Mucosa of descending colon (tissue), 3 donors: ENCODE data around the gene SERPINA3. TPM values are rescaled to one million over a fixed set of nuclear protein-coding genes. Genes with fewer than 3 reads are reported as not detected.

Experiments used
- ATAC-seq: fragments of 200-7000 bp; cut with Tn5 transposase; one replicate; pipeline ENCODE4 v1.9.1; 2020; ENCODE audit warnings: mild to moderate bottlenecking, moderate library complexity
- DNase-seq, 3 donors: peaks; one replicate each; pipeline ENCODE4 v3.0.0-alpha.2; 2020
- H3K36me3 ChIP-seq: fragments of 200-600 bp; one replicate; pipeline ENCODE4 v1.8.0; 2021; ENCODE audit warnings: low read depth, mild to moderate bottlenecking
- H3K4me1 ChIP-seq: fragments of 200-600 bp; one replicate; pipeline ENCODE4 v1.8.0; 2021; ENCODE audit warnings: low read depth, mild to moderate bottlenecking
- H3K4me3 ChIP-seq: fragments of 200-600 bp; one replicate; pipeline ENCODE4 v1.8.0; 2021; ENCODE audit warnings: mild to moderate bottlenecking
- H3K9me3 ChIP-seq: fragments of 200-600 bp; one replicate; pipeline ENCODE4 v1.8.0; 2021; ENCODE audit warnings: mild to moderate bottlenecking
- CTCF ChIP-seq: fragments of 200-600 bp; IDR thresholded peaks from one replicate; pipeline ENCODE4 v1.8.0; 2022; ENCODE audit warnings: antibody characterized with exemption, mild to moderate bottlenecking
- intact Hi-C, 2 donors: fragments of 100-400 bp; cut with DNase I in 1 of 2; cut with micrococcal nuclease in 1 of 2; formaldehyde crosslinking; loops; one replicate each; pipeline versions ENCODE4 v1.11.0 to v1.11.1; 2022; cut with DNase I, micrococcal nuclease
- total RNA-seq, 3 donors: library from RNA; stranded (reverse); fragmentation: NEBNext Ultra II Directional in 2 of 3; extraction: Animal tissue kit (Norgen Biotek cat#: 25700) in 2 of 3; gene quantifications; one replicate each; pipeline versions ENCODE4 v1.2.1 to v1.2.4, GENCODE V29; 2021 to 2023
- donor health status: DM: no; HTN: no; CAD: no; lungs with moderate emphysema.
- donor health status: DM: no; HTN: no; CAD: no.
- donor health status: DM: no; HTN: yes; CAD: no.

SERPINA3 gene
- total RNA-seq, 3 donors from 2014 or later, result 3.1 to 43.9 (median 41.3) TPM

- intact Hi-C loops, result no loop called here
- Histone ChIP-seq H3K36me3 (no peaks in the 10 kb centered on the region), H3K9me3 (no peaks in the 10 kb centered on the region), H3K4me3 (no peak overlapping the region), H3K4me1 (no peaks in the 10 kb centered on the region)
- DNase-seq (no peak), ATAC-seq (no peak)
- TF ChIP-seq CTCF, result no peak
Measured at GRCh38 chr14:94670692-94671285, 58.6 kb downstream of the SERPINA3 start.

GRCh38 chr14:94671870-94672444, 59.8 kb downstream of the SERPINA3 start:
- no peaks in the 10 kb centered on the region for H3K9me3 ChIP-seq
- intact Hi-C loops, result no loop called here
- no peak for TF ChIP-seq CTCF
- no peak for ATAC-seq
- no peaks in the 10 kb centered on the region for H3K4me1 ChIP-seq
- H3K4me3 ChIP-seq, result no peak overlapping the region
- H3K36me3 ChIP-seq, result no peaks in the 10 kb centered on the region
- no peak for DNase-seq

- Histone ChIP-seq H3K9me3 (no peaks in the 10 kb centered on the region), H3K4me3 (no peak overlapping the region), H3K36me3 (no peaks in the 10 kb centered on the region), H3K4me1 (no peaks in the 10 kb centered on the region)
- ATAC-seq (no peak), DNase-seq (no peak)
- TF ChIP-seq CTCF, result no peak
- intact Hi-C loops, result no loop called here
Measured at GRCh38 chr14:94673071-94673470, 60.9 kb downstream of the SERPINA3 start.

Other genes starting within 250 kb of the SERPINA3 start
- gene SERPINA2, start 245.7 kb upstream of the SERPINA3 start, total RNA-seq, result not detected
- gene SERPINA1, start 223.8 kb upstream of the SERPINA3 start, total RNA-seq, result 100 to 1,000 TPM in 2 of 3 donors, 10 to 100 TPM in 1; 98.3 to 311 (median 225) TPM
- gene SERPINA11, start 159.6 kb upstream of the SERPINA3 start, total RNA-seq, result not detected
- not detected for gene SERPINA9, start 136.2 kb upstream of the SERPINA3 start, total RNA-seq
- gene SERPINA12, start 102.9 kb upstream of the SERPINA3 start, total RNA-seq, result not detected
- gene SERPINA4, start 50.9 kb upstream of the SERPINA3 start, total RNA-seq, result not detected
- gene SERPINA5, start 31.0 kb upstream of the SERPINA3 start, total RNA-seq, result 1 to 10 TPM in 1 of 3 donors, under 1 TPM in 1, not detected in 1; 0.53 to 3.8 TPM
- not detected for gene GSC, start 157.7 kb downstream of the SERPINA3 start, total RNA-seq